ENCODE measurements around the gene RERE.

- no peak for TF ChIP-seq CTCF (conservative IDR thresholded peaks at IDR 0.05; ENCODE audit: low read length)
- no peak for TF ChIP-seq EZH2phosphoT487 (IDR thresholded peaks at IDR 0.05; ENCODE audit: borderline replicate concordance, low read depth, low read length)
Measured at GRCh38 chr1:8423692-8424538, 393.5 kb downstream of the RERE start.

Data from OCI-LY7 (cell line).